K562 (cell line): Measurements from ENCODE around the gene FA2H. TPM values are rescaled to one million over a fixed set of nuclear protein-coding genes. Genes with fewer than 3 reads are reported as not detected.

Source experiments
- ATF7 ChIP-seq: fragments of 450-650 bp; IDR thresholded peaks from 2 replicates; pipeline ENCODE4 v1.7.1; 2014; ENCODE audit warnings: mild to moderate bottlenecking, moderate library complexity
- CBX3 ChIP-seq, 2 experiments: IDR thresholded peaks; 1 replicate in 1 of 2; 2 replicates in 1 of 2; pipeline ENCODE4 v1.6.1; 2012; ENCODE audit warnings: inconsistent platforms in 2 of 2, low read length in 2 of 2, borderline replicate concordance in 1 of 2, control low read depth in 1 of 2
- CXXC5 ChIP-seq: fragments of 250-450 bp; sonication (Bioruptor Pico); IDR thresholded peaks from 2 replicates; pipeline ENCODE4 v1.8.0; 2022; ENCODE audit warnings: inconsistent platforms, mild to moderate bottlenecking, moderate library complexity
- ELF2 ChIP-seq: fragments of 250-450 bp; sonication (Bioruptor Pico); IDR thresholded peaks from 2 replicates; pipeline ENCODE4 v1.5.0; 2021; ENCODE audit warnings: mild to moderate bottlenecking
- FOSL1 ChIP-seq: fragments of 200-800 bp; sonication (Bioruptor generic); conservative IDR thresholded peaks from 2 replicates; pipeline ENCODE4 v1.6.1; 2016; ENCODE audit warnings: missing genetic modification characterization, missing compliant biosample characterization
- HMGN3 ChIP-seq: IDR thresholded peaks from 2 replicates; pipeline ENCODE4 v1.6.1; 2011; ENCODE audit warnings: borderline replicate concordance, low read depth, mild to moderate bottlenecking, mixed read lengths, low read length; ENCODE audit not compliant: insufficient read length; ENCODE audit errors: extremely low read depth
- JUN ChIP-seq, 2 experiments: sonication (generic) in 1 of 2; formaldehyde crosslinking in 1 of 2; IDR thresholded peaks; 2 replicates each; pipeline versions ENCODE4 v1.6.1 to v1.8.0; 2012 to 2022; ENCODE audit warnings: borderline replicate concordance in 2 of 2, mild to moderate bottlenecking in 2 of 2, improper control_type of control experiment in 1 of 2, low read depth in 1 of 2, low read length in 1 of 2, missing genetic modification reagents in 1 of 2
- KDM5B ChIP-seq: fragments of 200-600 bp; sonication (generic); IDR thresholded peaks from 2 replicates; pipeline ENCODE4 v1.6.1; 2012; ENCODE audit warnings: low read depth, mild to moderate bottlenecking, moderate library complexity, low read length, control low read depth, inconsistent platforms; ENCODE audit not compliant: insufficient replicate concordance
- MAZ ChIP-seq, 2 experiments: fragments of 450-650 bp in 1 of 2; sonication (generic) in 1 of 2; formaldehyde crosslinking; IDR thresholded peaks in 1 of 2; conservative IDR thresholded peaks in 1 of 2; 2 replicates each; pipeline versions ENCODE4 v1.4.0 to v1.5.0; 2020; ENCODE audit warnings: mild to moderate bottlenecking in 1 of 2, missing genetic modification reagents in 1 of 2
- NFE2L1 ChIP-seq: fragments of 450-650 bp; IDR thresholded peaks from 2 replicates; pipeline ENCODE4 v1.6.1; 2016; ENCODE audit warnings: missing genetic modification characterization, low read depth, mild to moderate bottlenecking, missing compliant biosample characterization, moderate library complexity, borderline replicate concordance
- NR2C2 ChIP-seq, 2 experiments: fragments of 200-800 bp in 1 of 2; sonication (Bioruptor generic) in 1 of 2; sonication (generic) in 1 of 2; formaldehyde crosslinking in 1 of 2; IDR thresholded peaks; 2 replicates each; pipeline versions ENCODE4 v1.6.1 to v1.8.0; 2016 to 2022; ENCODE audit warnings: mild to moderate bottlenecking in 1 of 2, missing compliant biosample characterization in 1 of 2, missing genetic modification characterization in 1 of 2, missing genetic modification reagents in 1 of 2
- PRDM10 ChIP-seq: fragments of 450-650 bp; IDR thresholded peaks from 2 replicates; pipeline ENCODE4 v1.6.1; 2018; ENCODE audit not compliant: partially characterized antibody
- RB1 ChIP-seq: fragments of 450-650 bp; IDR thresholded peaks from 2 replicates; pipeline ENCODE4 v1.6.1; 2017; ENCODE audit warnings: low read depth, mild to moderate bottlenecking
- RBFOX2 ChIP-seq: fragments of 200-400 bp; formaldehyde crosslinking; IDR thresholded peaks from 2 replicates; pipeline ENCODE4 v1.6.1; 2017; ENCODE audit warnings: low read depth, mild to moderate bottlenecking, low read length, moderate library complexity
- TCF7 ChIP-seq: sonication (generic); IDR thresholded peaks from 2 replicates; pipeline ENCODE4 v1.6.1; 2016; ENCODE audit warnings: antibody characterized with exemption, borderline replicate concordance
- TSC22D4 ChIP-seq: fragments of 450-650 bp; IDR thresholded peaks from 2 replicates; pipeline ENCODE4 v1.6.1; 2016; ENCODE audit warnings: missing genetic modification characterization, missing biosample characterization, control low read depth
- WHSC1 ChIP-seq: IDR thresholded peaks from one replicate; pipeline ENCODE4 v1.6.1; 2012; ENCODE audit warnings: low read length, control low read depth, inconsistent platforms
- ZBTB9 ChIP-seq: fragments of 450-650 bp; formaldehyde crosslinking; IDR thresholded peaks from 2 replicates; pipeline ENCODE4 v1.4.0; 2020; ENCODE audit warnings: mild to moderate bottlenecking, moderate library complexity
- ZNF280B ChIP-seq: fragments of 250-450 bp; sonication (Bioruptor Pico); IDR thresholded peaks from 2 replicates; pipeline ENCODE4 v1.5.1; 2021; ENCODE audit warnings: mild to moderate bottlenecking
- ZNF75A ChIP-seq: fragments of 450-650 bp; formaldehyde crosslinking; IDR thresholded peaks from 2 replicates; pipeline ENCODE4 v1.4.0; 2020; ENCODE audit warnings: mild to moderate bottlenecking
- polyA plus RNA-seq, 8 experiments: library from polyadenylated mRNA; depleted of rRNA in 4 of 8; stranded (reverse) in 5 of 8; unstranded in 3 of 8; fragments of >200 nt; fragmentation: Nextera tagmentation in 2 of 8; fragmentation: Illumina TruSeq in 1 of 8; extraction: Ambion mirVana in 2 of 8; extraction: Trizol in 1 of 8; gene quantifications; 2 replicates each; pipeline versions ENCODE4 v1.2.1 to v1.2.3, GENCODE V29; 2011 to 2014; ENCODE audit warnings: inconsistent platforms in 1 of 8, missing spikeins in 1 of 8
- total RNA-seq, 7 experiments: library from RNA; depleted of rRNA in 6 of 7; stranded (reverse); fragments of >200 nt in 6 of 7; fragmentation: Illumina TruSeq in 2 of 7; extraction: Trizol in 2 of 7; gene quantifications; 2 replicates each; pipeline versions ENCODE4 v1.2.1 to v1.2.3, GENCODE V29; 2011 to 2021; ENCODE audit warnings: low replicate concordance in 1 of 7
- TF ChIP-seq, protein P1 (sequence below): sonication (generic); formaldehyde crosslinking; IDR thresholded peaks from 2 replicates; pipeline ENCODE4 v1.9.0; 2022; ENCODE audit warnings: mild to moderate bottlenecking, missing genetic modification reagents

The FA2H gene
- total and polyA plus RNA-seq, 9 of the 15 experiments (the other 6 are each of a cell fraction or from before 2014, with no cell fraction given) = not detected

GRCh38 chr16:74813109-74813641 is 38.6 kb upstream of the FA2H start (continued):
- TF ChIP-seq TCF7 (no peak), ZNF280B (no peak), FOSL1 (tag) (no peak), CXXC5 (peak; percentile 36), ELF2 (CRISPR knock-in tag) (no peak), RB1 (peak; percentile 94), MAZ (CRISPR knock-in tag; conservative IDR thresholded peaks at IDR 0.05 in 1 of 2, IDR thresholded peaks at IDR 0.05 in 1 of 2) (peak; percentile 32 to 80; a peak in 2 of 4 replicates), NR2C2 (CRISPR knock-in tag; IDR thresholded peaks at IDR 0.05) (no peak), NR2C2 (tag; IDR thresholded peaks at IDR 0.05) (peak; percentile 56; the same call in 1 of the 2 replicates), ZBTB9 (CRISPR knock-in tag) (no peak), RBFOX2 (no peak), CBX3 (IDR thresholded peaks at IDR 0.05; ENCODE audit: borderline replicate concordance in 1 of 2, low read length in 2 of 2) (no peak), WHSC1 (no peak), TSC22D4 (tag) (no peak), KDM5B (no peak), JUN (IDR thresholded peaks at IDR 0.05; ENCODE audit: borderline replicate concordance, low read depth, low read length) (0 out of 2 replicates have a peak, but pooled peaks have one; percentile 14), JUN (CRISPR knock-in tag; IDR thresholded peaks at IDR 0.05; ENCODE audit: borderline replicate concordance) (no peak), PRDM10 (no peak), ZNF75A (CRISPR knock-in tag) (no peak), ATF7 (no peak), HMGN3 (peak; percentile 65), NFE2L1 (no peak)
- TF ChIP-seq, protein P1, sequence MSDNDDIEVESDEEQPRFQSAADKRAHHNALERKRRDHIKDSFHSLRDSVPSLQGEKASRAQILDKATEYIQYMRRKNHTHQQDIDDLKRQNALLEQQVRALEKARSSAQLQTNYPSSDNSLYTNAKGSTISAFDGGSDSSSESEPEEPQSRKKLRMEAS = peak; percentile 55
